ENCODE measurements around the gene ILKAP.

DNA sequence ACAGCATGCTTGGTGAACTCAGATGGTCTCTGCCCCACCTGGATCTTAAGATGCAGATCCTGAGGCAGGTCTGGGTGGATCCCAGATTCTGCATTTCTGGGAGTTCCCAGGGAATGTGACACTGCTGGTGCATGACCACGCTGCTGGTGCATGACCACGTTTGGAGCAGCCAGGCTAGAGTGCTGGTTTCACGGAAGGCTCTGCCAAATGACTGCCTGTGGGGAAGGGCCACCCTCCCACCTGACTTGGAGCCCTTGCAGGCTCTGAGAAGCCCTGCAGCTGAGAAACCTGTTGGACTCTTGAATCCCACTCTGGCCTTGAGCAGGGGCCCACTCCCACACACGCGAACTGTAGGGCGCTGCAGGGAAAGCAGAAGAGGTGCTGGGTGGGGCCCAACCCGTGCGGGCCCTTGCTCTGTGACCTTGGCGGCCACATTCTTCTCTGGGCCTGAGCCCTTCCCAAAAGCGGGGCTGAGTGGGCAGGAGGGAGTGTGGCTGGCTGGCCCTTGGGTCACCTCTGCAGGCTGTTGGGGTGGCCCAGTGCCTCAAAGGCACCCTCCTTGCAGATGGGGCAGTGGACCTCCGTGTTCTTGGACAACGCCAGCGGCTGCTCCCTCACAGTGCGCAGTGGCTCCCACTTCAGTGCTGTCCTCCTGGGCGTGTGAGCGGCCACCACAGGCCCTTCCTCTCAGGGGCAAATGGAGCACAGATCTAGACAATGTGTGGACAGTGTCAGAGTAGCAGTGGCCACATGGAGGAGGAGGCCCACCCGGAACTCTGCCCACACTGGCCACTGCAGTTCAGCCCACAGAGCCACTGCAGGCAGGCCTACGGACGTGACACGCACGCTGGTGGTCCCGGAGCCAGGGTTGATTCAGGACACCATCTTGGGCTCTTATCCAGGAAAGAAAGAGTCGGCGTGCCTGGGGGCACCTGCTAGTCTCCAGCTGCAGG, 36.8 kb downstream of the ILKAP start:
- TF ChIP-seq POLR2AphosphoS5 (IDR thresholded peaks at IDR 0.05) (no peak), POLR2A (IDR thresholded peaks at IDR 0.05) (no peak)
- TF ChIP-seq, protein P1, sequence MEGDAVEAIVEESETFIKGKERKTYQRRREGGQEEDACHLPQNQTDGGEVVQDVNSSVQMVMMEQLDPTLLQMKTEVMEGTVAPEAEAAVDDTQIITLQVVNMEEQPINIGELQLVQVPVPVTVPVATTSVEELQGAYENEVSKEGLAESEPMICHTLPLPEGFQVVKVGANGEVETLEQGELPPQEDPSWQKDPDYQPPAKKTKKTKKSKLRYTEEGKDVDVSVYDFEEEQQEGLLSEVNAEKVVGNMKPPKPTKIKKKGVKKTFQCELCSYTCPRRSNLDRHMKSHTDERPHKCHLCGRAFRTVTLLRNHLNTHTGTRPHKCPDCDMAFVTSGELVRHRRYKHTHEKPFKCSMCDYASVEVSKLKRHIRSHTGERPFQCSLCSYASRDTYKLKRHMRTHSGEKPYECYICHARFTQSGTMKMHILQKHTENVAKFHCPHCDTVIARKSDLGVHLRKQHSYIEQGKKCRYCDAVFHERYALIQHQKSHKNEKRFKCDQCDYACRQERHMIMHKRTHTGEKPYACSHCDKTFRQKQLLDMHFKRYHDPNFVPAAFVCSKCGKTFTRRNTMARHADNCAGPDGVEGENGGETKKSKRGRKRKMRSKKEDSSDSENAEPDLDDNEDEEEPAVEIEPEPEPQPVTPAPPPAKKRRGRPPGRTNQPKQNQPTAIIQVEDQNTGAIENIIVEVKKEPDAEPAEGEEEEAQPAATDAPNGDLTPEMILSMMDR (IDR thresholded peaks at IDR 0.05) = no peak
